KBM-7 (cell line): ENCODE data around the gene CDH13.
A peak's percentile ranks its signal among the peaks of the same experiment; 100 is the strongest.

Experiments
- DNase-seq: peaks from one replicate; pipeline ENCODE4 v3.0.0-alpha.2; 2015
- in situ Hi-C: fragments of 300-500 bp; cut with MboI; formaldehyde crosslinking; loops from 2 replicates; pipeline ENCODE4 v1.14.3; 2020; ENCODE audit warnings: low sequenced_read_pairs, low pct_unique_long_range_greater_than_20kb, mixed read lengths

Gene CDH13

GRCh38 chr16:82646504-82646903 is 19.7 kb downstream of the CDH13 start:
- in situ Hi-C loops, result no loop called here
- no peak for DNase-seq

- in situ Hi-C loops, result no loop called here
- DNase-seq, result no peak
Observed at GRCh38 chr16:82649766-82650165, 23.0 kb downstream of the CDH13 start.

- no peak for DNase-seq
- in situ Hi-C loops, result no loop called here
Observed at GRCh38 chr16:82650804-82651203, 24.0 kb downstream of the CDH13 start.

GRCh38 chr16:82651921-82652601 is 25.3 kb downstream of the CDH13 start:
- no peak for DNase-seq
- in situ Hi-C loops, result no loop called here

GRCh38 chr16:82652826-82653225 is 26.1 kb downstream of the CDH13 start:
- in situ Hi-C loops, result no loop called here
- DNase-seq, result no peak

- DNase-seq, result peak; percentile 83
- in situ Hi-C loops, result no loop called here
Observed at GRCh38 chr16:82653550-82654511, 27.1 kb downstream of the CDH13 start.

- DNase-seq, result peak; percentile 83
- in situ Hi-C loops, result no loop called here
Observed at GRCh38 chr16:82655072-82655714, 28.4 kb downstream of the CDH13 start.

GRCh38 chr16:82655720-82656490 is 29.1 kb downstream of the CDH13 start:
- DNase-seq, result no peak
- in situ Hi-C loops, result no loop called here

GRCh38 chr16:82657239-82657638 is 30.5 kb downstream of the CDH13 start:
- in situ Hi-C loops, result no loop called here
- no peak for DNase-seq

GRCh38 chr16:82657786-82658185 is 31.0 kb downstream of the CDH13 start:
- no peak for DNase-seq
- in situ Hi-C loops, result no loop called here

- DNase-seq, result no peak
- in situ Hi-C loops, result no loop called here
Observed at GRCh38 chr16:82658796-82659195, 32.0 kb downstream of the CDH13 start.

- in situ Hi-C loops, result no loop called here
Observed at GRCh38 chr16:82660075-82660645, 33.4 kb downstream of the CDH13 start.

GRCh38 chr16:82660966-82661365 is 34.2 kb downstream of the CDH13 start:
- no peak for DNase-seq
- in situ Hi-C loops, result no loop called here

More at GRCh38 chr16:82660075-82660645, 33.4 kb downstream of the CDH13 start:
- no peak for DNase-seq

- no peak for DNase-seq
- in situ Hi-C loops, result no loop called here
Observed at GRCh38 chr16:82664181-82664580, 37.4 kb downstream of the CDH13 start.

- in situ Hi-C loops, result no loop called here
- DNase-seq, result no peak
Observed at GRCh38 chr16:82665025-82665424, 38.3 kb downstream of the CDH13 start.

GRCh38 chr16:82667437-82667836 is 40.7 kb downstream of the CDH13 start:
- DNase-seq, result no peak
- in situ Hi-C loops, result no loop called here

GRCh38 chr16:82668094-82668493 is 41.3 kb downstream of the CDH13 start:
- no peak for DNase-seq
- in situ Hi-C loops, result no loop called here

- in situ Hi-C loops, result no loop called here
- no peak for DNase-seq
Observed at GRCh38 chr16:82671741-82672140, 45.0 kb downstream of the CDH13 start.

GRCh38 chr16:82672676-82673075 is 45.9 kb downstream of the CDH13 start:
- in situ Hi-C loops, result no loop called here
- DNase-seq, result no peak
